ENCODE results near the gene FGF13.

Gene FGF13

GRCh38 chrX:138708268-138708667, 3.2 kb downstream of the FGF13 start:
- peaks cover 0 to 2% of the 10 kb centered on the region in 2 donors for H3K4me1 Mint-ChIP-seq
- H3K27me3 Mint-ChIP-seq = peaks cover 16 to 31% of the 10 kb centered on the region in 2 donors
- no peak for ATAC-seq (replicated peaks)
- H3K27ac Mint-ChIP-seq = no peak overlapping the region
- DNase-seq = no peak
- no peaks in the 10 kb centered on the region for H3K36me3 Mint-ChIP-seq
- H3K9me3 Mint-ChIP-seq = no peaks in the 10 kb centered on the region
- no peak overlapping the region for H3K4me3 Mint-ChIP-seq

GRCh38 chrX:138704596-138704995, 6.9 kb downstream of the FGF13 start:
- Mint-ChIP-seq H3K27me3 (peaks cover 0 to 12% of the 10 kb centered on the region in 2 donors), H3K27ac (no peak overlapping the region), H3K9me3 (no peaks in the 10 kb centered on the region), H3K36me3 (no peaks in the 10 kb centered on the region), H3K4me1 (no peaks in the 10 kb centered on the region), H3K4me3 (no peak overlapping the region)
- no peak for ATAC-seq (replicated peaks)
- DNase-seq = no peak

GRCh38 chrX:138704101-138704500, 7.4 kb downstream of the FGF13 start:
- no peak for DNase-seq
- H3K27me3 Mint-ChIP-seq = peaks cover 0 to 12% of the 10 kb centered on the region in 2 donors
- no peak overlapping the region for H3K27ac Mint-ChIP-seq
- H3K4me1 Mint-ChIP-seq = no peaks in the 10 kb centered on the region
- no peaks in the 10 kb centered on the region for H3K36me3 Mint-ChIP-seq
- no peaks in the 10 kb centered on the region for H3K9me3 Mint-ChIP-seq
- no peak for ATAC-seq (replicated peaks)
- no peak overlapping the region for H3K4me3 Mint-ChIP-seq

GRCh38 chrX:138692591-138692990, 18.9 kb downstream of the FGF13 start:
- H3K4me3 Mint-ChIP-seq = no peak overlapping the region
- no peaks in the 10 kb centered on the region for H3K36me3 Mint-ChIP-seq
- no peak overlapping the region for H3K27ac Mint-ChIP-seq
- H3K27me3 Mint-ChIP-seq = no peaks in the 10 kb centered on the region
- no peak for DNase-seq
- ATAC-seq (replicated peaks) = no peak
- no peaks in the 10 kb centered on the region for H3K9me3 Mint-ChIP-seq
- H3K4me1 Mint-ChIP-seq = peaks cover 0 to 3% of the 10 kb centered on the region in 2 donors

GRCh38 chrX:138691186-138691585, 20.3 kb downstream of the FGF13 start:
- H3K27me3 Mint-ChIP-seq = no peaks in the 10 kb centered on the region
- no peak overlapping the region for H3K27ac Mint-ChIP-seq
- no peak for DNase-seq
- H3K4me1 Mint-ChIP-seq = peaks cover 0 to 3% of the 10 kb centered on the region in 2 donors
- H3K9me3 Mint-ChIP-seq = no peaks in the 10 kb centered on the region
- no peaks in the 10 kb centered on the region for H3K36me3 Mint-ChIP-seq
- ATAC-seq (replicated peaks) = no peak
- no peak overlapping the region for H3K4me3 Mint-ChIP-seq

DNA sequence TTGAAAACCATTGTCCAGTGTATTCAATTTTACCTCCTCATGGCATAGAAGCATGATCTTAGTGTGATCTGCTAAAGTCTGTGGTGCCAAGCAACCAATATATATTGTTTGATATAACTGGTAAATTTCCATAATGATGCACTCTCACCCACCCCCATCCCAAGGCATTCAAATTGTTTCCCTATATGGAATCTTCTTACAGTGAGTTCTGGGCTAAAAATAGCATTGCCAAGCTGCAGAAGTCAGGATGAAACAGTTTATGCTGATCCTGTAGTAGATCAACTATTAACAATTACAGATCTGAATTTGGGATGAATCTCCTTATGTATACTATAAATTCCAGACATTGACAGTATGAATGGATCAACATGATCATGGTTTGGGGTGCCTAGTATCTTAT, 20.9 kb downstream of the FGF13 start:
- no peak for DNase-seq
- H3K36me3 Mint-ChIP-seq = no peaks in the 10 kb centered on the region
- H3K27ac Mint-ChIP-seq = no peak overlapping the region
- H3K4me1 Mint-ChIP-seq = peaks cover 0 to 3% of the 10 kb centered on the region in 2 donors
- H3K27me3 Mint-ChIP-seq = no peaks in the 10 kb centered on the region
- H3K9me3 Mint-ChIP-seq = no peaks in the 10 kb centered on the region
- ATAC-seq (replicated peaks) = no peak
- no peak overlapping the region for H3K4me3 Mint-ChIP-seq

- no peak for DNase-seq
- H3K36me3 Mint-ChIP-seq = no peaks in the 10 kb centered on the region
- H3K9me3 Mint-ChIP-seq = no peaks in the 10 kb centered on the region
- no peak overlapping the region for H3K27ac Mint-ChIP-seq
- no peaks in the 10 kb centered on the region for H3K4me1 Mint-ChIP-seq
- H3K4me3 Mint-ChIP-seq = no peak overlapping the region
- no peak for ATAC-seq (replicated peaks)
- no peaks in the 10 kb centered on the region for H3K27me3 Mint-ChIP-seq
Measured at GRCh38 chrX:138683600-138683999, 27.9 kb downstream of the FGF13 start.

DNA sequence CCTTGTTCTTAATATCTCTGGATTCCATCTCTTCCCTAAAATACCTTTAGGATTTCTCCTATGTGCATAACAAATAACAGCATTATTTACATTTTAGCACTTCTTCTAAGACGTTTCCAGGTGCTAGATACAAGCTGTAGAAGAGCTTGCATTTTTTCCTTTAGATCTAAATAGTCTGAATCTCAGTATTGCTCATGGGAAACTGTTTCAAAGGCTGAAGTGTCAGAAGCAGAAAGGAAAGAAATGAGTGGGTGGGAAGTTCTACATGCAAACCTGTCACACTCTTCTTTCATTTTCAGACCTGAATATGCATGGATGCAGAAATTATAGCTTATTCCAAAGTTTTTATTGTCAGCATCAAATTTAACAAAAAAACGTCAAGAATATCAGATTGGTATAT, 41.8 kb downstream of the FGF13 start:
- ATAC-seq (replicated peaks) (no peak), DNase-seq (no peak)
- no peaks in the 10 kb centered on the region for H3K27me3 Mint-ChIP-seq
- H3K4me3 Mint-ChIP-seq = no peak overlapping the region
- no peaks in the 10 kb centered on the region for H3K36me3 Mint-ChIP-seq
- peaks cover 0 to 2% of the 10 kb centered on the region in 2 donors for H3K9me3 Mint-ChIP-seq
- no peaks in the 10 kb centered on the region for H3K4me1 Mint-ChIP-seq
- H3K27ac Mint-ChIP-seq = no peak overlapping the region

GRCh38 chrX:138664466-138664865, 47.1 kb downstream of the FGF13 start:
- ATAC-seq (replicated peaks) (no peak), DNase-seq (no peak)
- Mint-ChIP-seq H3K9me3 (peaks cover 0 to 2% of the 10 kb centered on the region in 2 donors), H3K27ac (no peak overlapping the region), H3K36me3 (no peaks in the 10 kb centered on the region), H3K27me3 (no peaks in the 10 kb centered on the region), H3K4me3 (no peak overlapping the region), H3K4me1 (no peaks in the 10 kb centered on the region)

GRCh38 chrX:138664016-138664415, 47.5 kb downstream of the FGF13 start:
- ATAC-seq (replicated peaks) (no peak), DNase-seq (no peak)
- H3K27me3 Mint-ChIP-seq = no peaks in the 10 kb centered on the region
- peaks cover 0 to 2% of the 10 kb centered on the region in 2 donors for H3K9me3 Mint-ChIP-seq
- H3K36me3 Mint-ChIP-seq = no peaks in the 10 kb centered on the region
- no peaks in the 10 kb centered on the region for H3K4me1 Mint-ChIP-seq
- H3K27ac Mint-ChIP-seq = no peak overlapping the region
- no peak overlapping the region for H3K4me3 Mint-ChIP-seq

DNA sequence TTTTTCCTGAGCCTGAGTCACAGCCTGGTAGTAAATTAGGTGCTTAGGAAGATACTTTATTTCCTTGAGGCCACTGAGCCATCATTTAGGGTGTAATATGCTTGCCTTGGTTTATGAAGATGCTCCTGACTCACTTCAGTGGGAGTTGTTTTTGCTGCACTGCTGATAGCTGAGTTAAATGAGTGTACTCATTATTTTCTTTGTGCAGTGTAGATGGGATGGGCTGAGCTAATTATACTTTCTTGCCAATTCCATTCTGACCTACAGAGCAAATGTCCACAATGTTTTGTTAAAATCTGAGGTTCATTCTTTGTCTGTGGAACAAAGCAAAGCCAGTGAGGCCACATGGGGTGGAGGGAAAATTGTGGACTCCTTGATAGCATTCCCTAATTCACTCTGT, 60.0 kb downstream of the FGF13 start:
- no peak for ATAC-seq (replicated peaks)
- Mint-ChIP-seq H3K27me3 (no peaks in the 10 kb centered on the region), H3K4me3 (no peak overlapping the region), H3K27ac (no peak overlapping the region), H3K9me3 (no peaks in the 10 kb centered on the region), H3K36me3 (no peaks in the 10 kb centered on the region), H3K4me1 (no peaks in the 10 kb centered on the region)
- no peak for DNase-seq

GRCh38 chrX:138648568-138648967, 62.9 kb downstream of the FGF13 start:
- Mint-ChIP-seq H3K4me3 (no peak overlapping the region), H3K36me3 (no peaks in the 10 kb centered on the region), H3K9me3 (no peaks in the 10 kb centered on the region), H3K27me3 (no peaks in the 10 kb centered on the region), H3K27ac (no peak overlapping the region), H3K4me1 (no peaks in the 10 kb centered on the region)
- ATAC-seq (replicated peaks) (no peak), DNase-seq (no peak)

- H3K27ac Mint-ChIP-seq = no peak overlapping the region
- DNase-seq = no peak
- H3K4me1 Mint-ChIP-seq = no peaks in the 10 kb centered on the region
Measured at GRCh38 chrX:138638996-138639395, 72.5 kb downstream of the FGF13 start.

More at GRCh38 chrX:138638996-138639395, 72.5 kb downstream of the FGF13 start:
- H3K27me3 Mint-ChIP-seq = no peaks in the 10 kb centered on the region
- H3K4me3 Mint-ChIP-seq = no peak overlapping the region
- ATAC-seq (replicated peaks) = no peak
- H3K36me3 Mint-ChIP-seq = no peaks in the 10 kb centered on the region
- no peaks in the 10 kb centered on the region for H3K9me3 Mint-ChIP-seq

All from stimulated activated naive B cell treated with anti-CD40 and anti-IgM and Interleukin-4, amounts not matched to agents 10 μg/mL and 1 μg/mL and 100 μg/mL, for 72 hours (primary cell).